Neural cell (in vitro differentiated cells): ENCODE measurements around the gene TRPM5.

Source experiments
- EP300 ChIP-seq: fragments of 450-650 bp; conservative IDR thresholded peaks from 2 replicates; pipeline ENCODE4 v1.6.1; 2014; ENCODE audit warnings: antibody characterized with exemption, mild to moderate bottlenecking, moderate library complexity; ENCODE audit not compliant: poor library complexity, severe bottlenecking
- EZH2 ChIP-seq: fragments of 200-600, 300-800 bp; shearing (Covaris generic), sonication (generic); IDR thresholded peaks from 2 replicates; pipeline ENCODE4 v1.6.1; 2014; ENCODE audit warnings: antibody characterized with exemption, low read length, borderline replicate concordance, mild to moderate bottlenecking; ENCODE audit not compliant: insufficient read depth, poor library complexity, severe bottlenecking
- MXI1 ChIP-seq: fragments of 450-650 bp; conservative IDR thresholded peaks from 2 replicates; pipeline ENCODE4 v1.6.1; 2014; ENCODE audit warnings: antibody characterized with exemption, mild to moderate bottlenecking; ENCODE audit not compliant: poor library complexity, severe bottlenecking
- TF ChIP-seq, protein P1 (sequence below): fragments of 450-650 bp; IDR thresholded peaks from 2 replicates; pipeline ENCODE4 v1.5.1; 2014; ENCODE audit warnings: antibody characterized with exemption, mild to moderate bottlenecking, moderate library complexity; ENCODE audit not compliant: poor library complexity, severe bottlenecking
- TF ChIP-seq, protein P2 (sequence below): IDR thresholded peaks from 2 replicates; pipeline ENCODE4 v1.6.1; 2012; ENCODE audit warnings: borderline replicate concordance

DNA sequence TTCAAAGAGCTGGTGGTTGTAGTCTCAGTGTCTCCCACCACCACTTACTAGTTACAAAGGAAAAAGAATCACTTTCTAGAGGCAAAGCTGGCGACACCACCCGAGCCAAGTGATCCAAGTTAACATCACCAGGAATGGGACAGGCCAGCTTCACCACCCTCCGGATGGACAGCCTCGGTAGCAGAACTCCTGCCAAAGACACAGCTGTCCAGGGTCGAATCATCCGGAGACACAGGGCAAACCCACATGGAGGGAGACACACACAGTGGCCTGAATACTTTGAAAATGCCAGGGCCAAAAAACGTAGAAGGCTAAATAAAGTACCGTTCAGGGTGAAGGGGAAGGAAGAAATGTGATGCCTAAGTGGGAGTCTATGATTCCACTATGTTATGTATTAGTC is 33.6 kb upstream of the TRPM5 start:
- TF ChIP-seq MXI1 (no peak), EP300 (no peak), EZH2 (no peak)
- TF ChIP-seq, protein P1, sequence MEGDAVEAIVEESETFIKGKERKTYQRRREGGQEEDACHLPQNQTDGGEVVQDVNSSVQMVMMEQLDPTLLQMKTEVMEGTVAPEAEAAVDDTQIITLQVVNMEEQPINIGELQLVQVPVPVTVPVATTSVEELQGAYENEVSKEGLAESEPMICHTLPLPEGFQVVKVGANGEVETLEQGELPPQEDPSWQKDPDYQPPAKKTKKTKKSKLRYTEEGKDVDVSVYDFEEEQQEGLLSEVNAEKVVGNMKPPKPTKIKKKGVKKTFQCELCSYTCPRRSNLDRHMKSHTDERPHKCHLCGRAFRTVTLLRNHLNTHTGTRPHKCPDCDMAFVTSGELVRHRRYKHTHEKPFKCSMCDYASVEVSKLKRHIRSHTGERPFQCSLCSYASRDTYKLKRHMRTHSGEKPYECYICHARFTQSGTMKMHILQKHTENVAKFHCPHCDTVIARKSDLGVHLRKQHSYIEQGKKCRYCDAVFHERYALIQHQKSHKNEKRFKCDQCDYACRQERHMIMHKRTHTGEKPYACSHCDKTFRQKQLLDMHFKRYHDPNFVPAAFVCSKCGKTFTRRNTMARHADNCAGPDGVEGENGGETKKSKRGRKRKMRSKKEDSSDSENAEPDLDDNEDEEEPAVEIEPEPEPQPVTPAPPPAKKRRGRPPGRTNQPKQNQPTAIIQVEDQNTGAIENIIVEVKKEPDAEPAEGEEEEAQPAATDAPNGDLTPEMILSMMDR, result no peak
- TF ChIP-seq, protein P2, sequence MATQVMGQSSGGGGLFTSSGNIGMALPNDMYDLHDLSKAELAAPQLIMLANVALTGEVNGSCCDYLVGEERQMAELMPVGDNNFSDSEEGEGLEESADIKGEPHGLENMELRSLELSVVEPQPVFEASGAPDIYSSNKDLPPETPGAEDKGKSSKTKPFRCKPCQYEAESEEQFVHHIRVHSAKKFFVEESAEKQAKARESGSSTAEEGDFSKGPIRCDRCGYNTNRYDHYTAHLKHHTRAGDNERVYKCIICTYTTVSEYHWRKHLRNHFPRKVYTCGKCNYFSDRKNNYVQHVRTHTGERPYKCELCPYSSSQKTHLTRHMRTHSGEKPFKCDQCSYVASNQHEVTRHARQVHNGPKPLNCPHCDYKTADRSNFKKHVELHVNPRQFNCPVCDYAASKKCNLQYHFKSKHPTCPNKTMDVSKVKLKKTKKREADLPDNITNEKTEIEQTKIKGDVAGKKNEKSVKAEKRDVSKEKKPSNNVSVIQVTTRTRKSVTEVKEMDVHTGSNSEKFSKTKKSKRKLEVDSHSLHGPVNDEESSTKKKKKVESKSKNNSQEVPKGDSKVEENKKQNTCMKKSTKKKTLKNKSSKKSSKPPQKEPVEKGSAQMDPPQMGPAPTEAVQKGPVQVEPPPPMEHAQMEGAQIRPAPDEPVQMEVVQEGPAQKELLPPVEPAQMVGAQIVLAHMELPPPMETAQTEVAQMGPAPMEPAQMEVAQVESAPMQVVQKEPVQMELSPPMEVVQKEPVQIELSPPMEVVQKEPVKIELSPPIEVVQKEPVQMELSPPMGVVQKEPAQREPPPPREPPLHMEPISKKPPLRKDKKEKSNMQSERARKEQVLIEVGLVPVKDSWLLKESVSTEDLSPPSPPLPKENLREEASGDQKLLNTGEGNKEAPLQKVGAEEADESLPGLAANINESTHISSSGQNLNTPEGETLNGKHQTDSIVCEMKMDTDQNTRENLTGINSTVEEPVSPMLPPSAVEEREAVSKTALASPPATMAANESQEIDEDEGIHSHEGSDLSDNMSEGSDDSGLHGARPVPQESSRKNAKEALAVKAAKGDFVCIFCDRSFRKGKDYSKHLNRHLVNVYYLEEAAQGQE, result no peak
